ENCODE measurements around the gene CCDC6.
"Not testable (repeated sequence)": the region's sequence is repeated elsewhere in the genome, so short reads cannot be mapped to it uniquely, and the experiment has no call there.

DNA sequence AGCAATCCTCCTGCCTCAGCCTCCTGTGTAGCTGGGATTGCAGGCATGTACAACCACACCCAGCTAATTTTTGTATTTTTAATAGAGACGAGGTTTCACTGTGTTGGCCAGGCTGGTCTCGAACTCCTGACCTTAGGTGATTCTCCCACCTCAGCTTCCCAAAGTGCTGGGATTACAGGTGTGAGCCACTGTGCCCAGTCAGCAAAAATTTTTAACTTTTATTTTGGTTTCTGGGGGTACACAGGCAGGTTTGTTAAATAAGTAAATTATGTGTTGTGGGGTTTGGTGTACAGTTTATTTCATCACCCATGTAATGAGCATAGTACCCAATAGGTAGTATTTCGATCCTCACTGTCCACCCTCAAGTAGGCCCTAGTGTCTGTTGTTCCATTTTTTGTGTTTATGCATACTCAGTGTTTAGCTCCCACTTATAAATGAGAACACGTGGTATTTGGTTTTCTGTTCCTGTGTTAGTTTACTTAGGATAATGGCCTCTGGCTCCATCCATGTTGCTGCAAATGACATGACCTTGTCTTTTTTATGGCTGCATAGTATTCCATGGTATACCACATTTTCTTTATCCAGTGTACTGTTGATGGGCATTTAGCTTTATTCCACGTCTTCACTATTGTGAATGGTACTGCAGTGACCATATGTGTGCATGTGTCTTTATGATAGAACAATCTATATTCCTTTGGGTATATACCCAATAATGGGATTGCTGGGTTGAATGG lies 24.6 kb upstream of the CCDC6 start:
- TF ChIP-seq, protein P1, sequence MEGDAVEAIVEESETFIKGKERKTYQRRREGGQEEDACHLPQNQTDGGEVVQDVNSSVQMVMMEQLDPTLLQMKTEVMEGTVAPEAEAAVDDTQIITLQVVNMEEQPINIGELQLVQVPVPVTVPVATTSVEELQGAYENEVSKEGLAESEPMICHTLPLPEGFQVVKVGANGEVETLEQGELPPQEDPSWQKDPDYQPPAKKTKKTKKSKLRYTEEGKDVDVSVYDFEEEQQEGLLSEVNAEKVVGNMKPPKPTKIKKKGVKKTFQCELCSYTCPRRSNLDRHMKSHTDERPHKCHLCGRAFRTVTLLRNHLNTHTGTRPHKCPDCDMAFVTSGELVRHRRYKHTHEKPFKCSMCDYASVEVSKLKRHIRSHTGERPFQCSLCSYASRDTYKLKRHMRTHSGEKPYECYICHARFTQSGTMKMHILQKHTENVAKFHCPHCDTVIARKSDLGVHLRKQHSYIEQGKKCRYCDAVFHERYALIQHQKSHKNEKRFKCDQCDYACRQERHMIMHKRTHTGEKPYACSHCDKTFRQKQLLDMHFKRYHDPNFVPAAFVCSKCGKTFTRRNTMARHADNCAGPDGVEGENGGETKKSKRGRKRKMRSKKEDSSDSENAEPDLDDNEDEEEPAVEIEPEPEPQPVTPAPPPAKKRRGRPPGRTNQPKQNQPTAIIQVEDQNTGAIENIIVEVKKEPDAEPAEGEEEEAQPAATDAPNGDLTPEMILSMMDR (IDR thresholded peaks at IDR 0.05): not testable (repeated sequence)
- TF ChIP-seq POLR2A (IDR thresholded peaks at IDR 0.05): not testable (repeated sequence)
